HUDEP-2 (cell line): ENCODE results near the gene TMEM255B.
"Not testable (repeated sequence)": the region's sequence is repeated elsewhere in the genome, so short reads cannot be mapped to it uniquely, and the experiment has no call there.

ENCODE experiments used
- DNase-seq, 76 experiments: peaks; one replicate each; lab custom pipeline; 2025; ENCODE audit not compliant: unreplicated experiment in 76 of 76; lab: John Stamatoyannopoulos, UW

The TMEM255B gene

GRCh38 chr13:113830426-113830950, 71.5 kb downstream of the TMEM255B start:
- DNase-seq, result not testable (repeated sequence)

DNA sequence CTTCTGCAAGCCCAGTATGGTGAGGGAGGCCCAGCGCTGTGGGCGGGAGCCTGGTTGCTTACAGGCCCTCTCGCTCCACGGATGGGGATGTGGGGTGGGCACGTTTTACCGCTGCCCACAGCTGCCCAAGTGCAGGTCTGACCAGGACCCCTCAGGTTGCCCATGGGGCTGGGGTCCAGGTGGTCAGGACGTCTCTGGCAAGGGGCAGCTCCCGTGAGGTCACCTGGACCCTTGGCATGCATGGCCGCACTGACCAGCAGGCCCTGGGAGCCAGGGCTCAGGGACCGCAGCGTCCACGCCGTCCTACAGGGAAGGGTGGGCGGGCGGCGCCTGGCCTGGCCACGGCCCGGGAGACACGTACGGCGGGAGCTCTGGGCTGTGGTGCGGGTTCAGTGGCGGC, 72.0 kb downstream of the TMEM255B start:
- DNase-seq, result no peak

DNA sequence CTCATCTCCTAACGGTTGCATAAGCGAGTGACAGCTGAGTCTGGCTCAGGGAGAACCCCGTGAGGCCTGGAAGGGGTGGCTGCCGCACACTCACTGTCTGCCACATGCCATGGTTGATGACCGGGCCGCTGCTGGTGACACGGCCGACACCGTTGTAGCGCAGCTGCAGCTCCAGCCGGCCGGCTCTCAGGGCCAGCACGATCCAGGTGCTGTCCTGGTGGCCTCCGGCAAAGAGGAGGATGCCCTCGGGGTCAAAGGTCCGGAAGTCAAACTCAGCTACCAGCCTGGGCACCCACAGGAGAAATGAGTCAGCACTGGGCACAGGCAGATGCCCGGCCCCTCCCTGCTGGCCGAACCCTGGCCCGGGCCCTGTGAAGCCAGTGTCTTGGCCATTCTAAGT, 73.2 kb downstream of the TMEM255B start:
- DNase-seq, result no peak

DNA sequence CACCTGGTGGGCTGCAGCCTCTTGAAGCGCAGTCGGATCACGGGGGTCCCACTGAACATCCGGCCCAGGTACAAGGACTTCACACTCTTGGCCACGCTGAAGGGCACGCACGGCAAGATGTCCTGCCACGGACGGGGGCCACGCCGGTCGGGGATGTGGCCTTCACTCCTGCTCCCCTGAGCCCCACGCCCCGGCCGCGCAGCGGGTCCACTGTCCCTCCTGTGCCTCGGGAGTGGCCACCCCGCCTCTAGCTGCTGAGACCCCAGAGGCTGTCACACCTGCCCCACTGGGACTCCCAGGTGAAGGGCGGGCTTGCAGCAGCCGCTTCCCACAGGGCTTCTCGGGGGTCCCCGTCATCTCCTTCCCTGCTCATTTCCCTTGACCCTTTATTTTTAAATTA, 73.6 kb downstream of the TMEM255B start:
- DNase-seq, result no peak

GRCh38 chr13:113833111-113833830, 74.2 kb downstream of the TMEM255B start:
- DNase-seq, result no peak

- not testable (repeated sequence) for DNase-seq
These were observed 75.0 kb downstream of the TMEM255B start for GRCh38 chr13:113834006-113834405.

DNA sequence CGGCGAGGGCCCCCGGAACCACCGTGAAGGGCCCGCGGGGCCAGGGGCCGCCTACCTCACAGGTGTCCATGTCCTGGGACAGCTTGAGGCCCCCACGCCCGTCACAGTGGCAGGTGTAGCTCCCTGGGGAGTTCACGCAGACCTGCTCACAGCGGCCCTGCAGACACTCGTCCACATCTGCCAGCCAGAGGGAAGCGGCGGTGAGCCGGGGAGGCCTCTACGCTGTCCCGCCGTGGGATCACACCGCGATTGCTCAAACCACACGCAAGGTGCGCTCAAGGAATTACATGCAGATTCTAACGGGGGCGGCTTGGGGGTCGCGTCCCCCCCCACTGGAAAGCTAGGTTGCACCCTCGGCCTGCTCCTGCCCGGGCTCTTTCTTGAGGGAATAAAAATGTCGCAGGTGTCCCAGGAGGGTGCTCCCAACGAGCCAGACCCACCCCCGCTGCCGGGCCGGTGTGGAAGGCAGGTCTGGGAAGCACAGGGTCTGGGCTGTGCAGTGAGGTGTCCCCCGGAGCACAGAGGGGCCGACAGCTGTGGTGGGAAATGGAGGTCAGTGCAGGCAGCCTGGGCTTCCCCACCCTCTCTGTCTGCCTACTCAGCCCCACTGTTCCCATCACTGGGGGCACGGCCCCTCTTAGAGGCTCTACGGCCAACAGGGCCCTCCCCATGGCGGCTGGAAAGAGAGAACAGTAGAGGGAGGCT, 75.6 kb downstream of the TMEM255B start:
- no peak for DNase-seq

- no peak for DNase-seq
These were observed 76.6 kb downstream of the TMEM255B start for GRCh38 chr13:113835461-113836270.

DNA sequence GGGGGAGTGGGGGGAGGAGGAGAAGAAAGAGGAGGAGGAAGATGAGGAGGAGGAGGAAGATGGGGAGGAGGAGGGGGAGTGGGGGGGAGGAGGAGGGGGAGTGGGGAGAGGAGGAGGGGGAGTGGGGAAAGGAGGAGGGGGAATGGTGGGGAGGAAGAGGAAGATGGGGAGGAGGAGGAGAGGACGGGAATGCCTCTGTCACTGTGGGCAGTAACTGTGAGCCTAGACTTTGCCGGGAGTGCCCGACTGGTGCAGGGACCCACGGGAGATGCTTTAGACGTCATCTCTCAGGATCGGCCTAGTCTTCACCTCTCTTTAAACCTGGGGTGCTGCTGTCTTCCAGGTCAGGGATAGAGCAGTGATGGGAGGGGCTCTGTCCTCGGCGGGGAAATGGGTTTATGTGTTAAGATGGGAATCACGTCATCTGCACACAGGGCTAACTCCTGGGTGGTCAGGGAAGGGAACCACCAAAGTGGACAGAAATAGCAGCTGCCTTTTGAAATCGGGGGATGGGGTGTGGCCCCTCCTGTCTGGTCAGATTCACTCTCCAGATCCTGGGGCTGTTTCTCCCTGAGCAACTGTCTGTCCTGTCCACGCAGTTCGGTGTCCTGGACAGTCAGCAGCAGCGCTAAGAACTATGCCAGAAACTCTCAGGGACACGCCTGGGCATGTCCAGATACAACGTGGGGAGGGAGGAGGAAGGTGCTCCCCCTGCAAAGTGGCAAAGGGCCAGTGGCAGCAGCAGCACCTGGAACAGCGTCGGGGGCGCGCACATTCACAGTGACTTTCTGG, 77.9 kb downstream of the TMEM255B start:
- DNase-seq, result peak in 6 of 76 experiments; percentile 20 to 53 (median 25)

DNA sequence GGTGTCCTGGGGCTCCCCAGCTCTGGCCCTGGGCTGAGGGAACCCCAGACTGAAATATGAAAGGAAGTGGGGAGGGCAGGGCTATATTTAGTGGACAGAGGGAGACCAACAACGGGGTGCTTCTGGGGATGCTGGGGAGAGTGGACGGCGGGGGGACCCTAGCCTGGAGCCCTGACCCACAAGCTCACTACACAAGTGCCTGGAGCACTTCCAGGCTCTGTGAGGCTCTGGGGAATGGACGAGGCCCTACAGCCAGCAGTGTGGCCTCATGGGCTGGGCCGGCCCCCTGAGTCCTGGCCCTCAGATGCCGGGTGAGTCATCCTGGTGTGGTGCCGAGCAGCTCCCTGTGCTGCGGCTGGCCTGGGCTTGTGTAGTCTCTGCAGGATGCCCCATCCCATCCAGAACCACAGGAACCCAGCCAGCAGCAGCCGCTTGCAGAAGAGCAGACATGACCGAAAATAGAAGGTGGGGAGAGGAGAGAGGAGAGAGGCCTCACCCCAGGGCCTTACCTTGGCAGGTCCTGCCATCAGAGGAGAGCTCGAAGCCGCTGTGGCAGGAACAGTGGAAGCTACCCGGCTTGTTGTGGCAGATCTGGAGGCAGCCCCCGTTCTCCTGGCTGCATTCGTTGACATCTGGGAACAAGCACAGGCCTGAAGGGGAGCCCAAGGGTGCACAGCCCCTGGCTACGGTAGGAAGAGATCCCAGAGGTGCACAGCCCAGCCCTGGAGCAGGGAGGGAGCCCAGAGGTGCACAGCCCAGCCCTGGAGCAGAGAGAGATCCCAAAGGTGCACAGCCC, 78.7 kb downstream of the TMEM255B start:
- peak in 63 of 76 experiments; percentile 8 to 82 (median 52) for DNase-seq

DNA sequence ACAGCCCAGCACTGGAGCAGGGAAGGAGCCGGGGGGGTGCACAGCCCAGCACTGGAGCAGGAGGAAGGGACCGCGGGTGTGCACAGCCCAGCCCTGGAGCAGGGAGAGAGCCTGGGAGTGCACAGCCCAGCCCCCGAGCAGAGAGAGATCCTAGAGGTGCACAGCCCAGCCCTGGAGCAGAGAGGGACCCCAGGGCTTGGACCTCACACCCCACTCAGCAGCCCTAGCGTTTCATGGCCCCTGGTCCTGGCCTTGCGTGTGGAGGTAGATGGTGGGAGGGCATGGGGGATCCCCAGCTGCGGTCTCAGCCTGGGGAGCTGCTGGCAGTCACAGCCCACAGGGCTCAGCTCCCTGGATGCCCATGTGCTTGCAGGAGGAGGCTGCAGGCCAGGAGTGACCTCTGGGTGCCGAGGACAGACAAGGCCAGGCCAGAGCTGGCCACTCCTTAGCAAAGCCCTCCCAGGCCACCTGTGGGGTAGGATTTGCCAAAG, 79.7 kb downstream of the TMEM255B start:
- no peak for DNase-seq

- no peak for DNase-seq
These were observed 80.6 kb downstream of the TMEM255B start for GRCh38 chr13:113839536-113840204.

GRCh38 chr13:113840541-113841352, 81.7 kb downstream of the TMEM255B start:
- no peak for DNase-seq

- no peak for DNase-seq
These were observed 82.3 kb downstream of the TMEM255B start for GRCh38 chr13:113841353-113841650.

- no peak for DNase-seq
These were observed 83.5 kb downstream of the TMEM255B start for GRCh38 chr13:113842336-113843062.

DNA sequence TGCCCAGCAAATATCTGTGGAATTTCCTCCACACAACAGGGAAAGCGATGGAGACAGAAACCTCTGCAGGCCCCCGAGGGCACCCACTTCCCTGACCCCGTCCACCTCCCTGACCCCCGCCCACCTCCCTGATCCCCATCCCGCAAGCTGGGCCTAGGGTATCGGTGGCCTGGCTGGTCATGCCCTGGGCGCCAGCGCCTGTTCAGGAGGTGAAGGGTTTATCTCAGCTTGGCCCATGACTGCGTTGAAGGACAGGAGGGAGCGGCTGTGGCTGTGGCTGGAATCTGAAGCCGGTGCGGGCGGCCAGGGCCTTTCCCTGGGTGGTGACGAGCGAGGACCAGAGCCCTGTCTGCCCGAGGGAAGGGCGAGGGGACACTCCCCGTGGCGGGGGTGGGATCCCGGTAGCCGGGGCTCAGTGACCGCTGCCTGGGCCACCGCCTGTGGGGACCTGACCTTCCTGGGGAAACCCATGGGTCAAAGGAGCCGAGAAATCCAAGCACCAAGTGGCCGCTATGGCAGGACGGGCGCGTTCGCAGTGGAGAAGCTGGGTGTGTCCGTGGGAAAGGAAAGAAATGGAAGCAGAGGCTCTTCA, 84.1 kb downstream of the TMEM255B start:
- no peak for DNase-seq

DNA sequence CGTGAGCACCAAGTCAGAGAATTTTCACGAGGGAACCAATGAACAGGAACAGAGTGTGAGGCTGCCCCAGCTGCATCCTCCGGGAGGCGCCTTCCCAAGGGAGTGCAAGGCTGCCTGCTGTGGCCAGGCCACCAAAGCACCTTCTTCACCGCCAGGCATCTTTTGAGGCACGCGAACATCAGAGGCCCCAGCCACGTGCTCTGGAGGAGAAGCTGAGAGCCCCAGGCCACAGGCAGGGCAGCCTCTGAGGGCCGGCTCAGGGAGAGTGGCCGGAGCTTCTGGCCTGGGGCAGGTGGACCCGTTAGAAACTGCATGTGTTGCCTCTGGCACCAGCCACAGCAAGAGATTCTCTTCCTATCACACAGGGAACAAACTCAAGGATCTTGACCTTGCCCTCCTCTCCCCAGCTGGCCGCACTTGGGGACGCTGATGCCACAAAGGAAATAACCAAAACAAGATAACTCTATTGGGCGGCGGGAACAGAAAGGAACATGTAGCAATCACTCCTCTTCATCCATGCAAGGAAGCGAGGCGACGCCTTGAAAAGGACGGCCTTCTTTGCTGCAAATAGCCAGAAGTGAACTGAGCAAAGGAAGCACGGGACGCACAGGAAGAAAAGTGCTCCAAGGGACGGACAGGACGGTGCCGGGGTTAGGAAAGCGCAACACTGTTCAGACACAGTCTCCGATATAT, 85.0 kb downstream of the TMEM255B start:
- DNase-seq, result no peak
